ENCODE measurements around the gene MACROD1.
A peak's percentile ranks its signal among the peaks of the same experiment; 100 is the strongest.

MACROD1 gene

GRCh38 chr11:64150481-64151239 is 15.3 kb downstream of the MACROD1 start:
- no peak for DNase-seq

- DNase-seq: no peak
Measured at GRCh38 chr11:64150051-64150450, 15.9 kb downstream of the MACROD1 start.

- DNase-seq: no peak
Measured at GRCh38 chr11:64148917-64149617, 16.8 kb downstream of the MACROD1 start.

- peak; percentile 87 for DNase-seq
Measured at GRCh38 chr11:64148226-64148916, 17.5 kb downstream of the MACROD1 start.

- no peak for DNase-seq
Measured at GRCh38 chr11:64146036-64146955, 19.6 kb downstream of the MACROD1 start.

- no peak for DNase-seq
Measured at GRCh38 chr11:64144587-64145472, 21.1 kb downstream of the MACROD1 start.

- no peak for DNase-seq
Measured at GRCh38 chr11:64141081-64141783, 24.7 kb downstream of the MACROD1 start.

- DNase-seq: no peak
Measured at GRCh38 chr11:64140082-64140481, 25.8 kb downstream of the MACROD1 start.

GRCh38 chr11:64139049-64139448 is 26.9 kb downstream of the MACROD1 start:
- no peak for DNase-seq

- no peak for DNase-seq
Measured at GRCh38 chr11:64138398-64138797, 27.5 kb downstream of the MACROD1 start.

- DNase-seq: no peak
Measured at GRCh38 chr11:64136765-64137441, 29.0 kb downstream of the MACROD1 start.

GRCh38 chr11:64135711-64136110 is 30.2 kb downstream of the MACROD1 start:
- no peak for DNase-seq

- DNase-seq: no peak
Measured at GRCh38 chr11:64134963-64135362, 30.9 kb downstream of the MACROD1 start.

- DNase-seq: no peak
Measured at GRCh38 chr11:64132982-64133705, 32.8 kb downstream of the MACROD1 start.

- no peak for DNase-seq
Measured at GRCh38 chr11:64132191-64132771, 33.6 kb downstream of the MACROD1 start.

GRCh38 chr11:64131683-64132190 is 34.2 kb downstream of the MACROD1 start:
- peak; percentile 50 for DNase-seq

- no peak for DNase-seq
Measured at GRCh38 chr11:64130618-64131017, 35.3 kb downstream of the MACROD1 start.

GRCh38 chr11:64129403-64129802 is 36.5 kb downstream of the MACROD1 start:
- DNase-seq: no peak
